Smooth muscle cell (in vitro differentiated cells): ENCODE data around the gene ASIC2. TPM values are rescaled to one million over a fixed set of nuclear protein-coding genes. Genes with fewer than 3 reads are reported as not detected.

Experiments used
- DNase-seq: peaks from one replicate; lab custom pipeline; 2025; ENCODE audit not compliant: unreplicated experiment; lab: John Stamatoyannopoulos, UW
- H2AFZ ChIP-seq: fragments of 200-600 bp; sonication (generic); 2 replicates; pipeline ENCODE4 v1.6.0; 2016; ENCODE audit warnings: antibody characterized with exemption, low read depth, mild to moderate bottlenecking
- H3F3A ChIP-seq: fragments of 200-600 bp; sonication (generic); 2 replicates; pipeline ENCODE4 v1.6.0; 2017; ENCODE audit warnings: antibody characterized with exemption, low read depth
- H3K27ac ChIP-seq: fragments of 200-600 bp; sonication (generic); 2 replicates; pipeline ENCODE4 v1.5.1; 2016; ENCODE audit warnings: low read depth, mild to moderate bottlenecking
- H3K27me3 ChIP-seq: fragments of 200-600 bp; sonication (generic); 2 replicates; pipeline ENCODE4 v1.6.1; 2016; ENCODE audit warnings: low read depth, mild to moderate bottlenecking
- H3K36me3 ChIP-seq: fragments of 200-600 bp; sonication (generic); 2 replicates; pipeline ENCODE4 v1.5.1; 2016; ENCODE audit warnings: low read depth
- H3K4me1 ChIP-seq: fragments of 200-600 bp; sonication (generic); 2 replicates; pipeline ENCODE4 v1.5.1; 2016; ENCODE audit warnings: low read depth
- H3K4me2 ChIP-seq: fragments of 200-600 bp; sonication (generic); 2 replicates; pipeline ENCODE4 v1.6.0; 2016; ENCODE audit warnings: mild to moderate bottlenecking
- H3K4me3 ChIP-seq: fragments of 200-600 bp; sonication (generic); 2 replicates; pipeline ENCODE4 v1.5.1; 2016; ENCODE audit warnings: mild to moderate bottlenecking
- H3K79me2 ChIP-seq: fragments of 200-600 bp; sonication (generic); 2 replicates; pipeline ENCODE4 v1.6.0; 2016; ENCODE audit warnings: low read depth, mild to moderate bottlenecking
- H3K9ac ChIP-seq: fragments of 200-600 bp; sonication (generic); 2 replicates; pipeline ENCODE4 v1.6.0; 2016; ENCODE audit warnings: low read depth
- H3K9me3 ChIP-seq: fragments of 200-600 bp; sonication (generic); replicated peaks from 2 replicates; pipeline ENCODE4 v1.5.1; 2016; ENCODE audit warnings: low read depth
- H4K20me1 ChIP-seq: fragments of 200-600 bp; sonication (generic); 2 replicates; pipeline ENCODE4 v1.6.0; 2016; ENCODE audit warnings: low read depth
- WGBS: methylation state at CpG from one replicate; pipeline ENCODE4 v1.1.7; 2016; ENCODE audit warnings: low lambda C conversion rate; 5-methylcytosine and 5-hydroxymethylcytosine counted together
- polyA plus RNA-seq: library from polyadenylated mRNA; unstranded; fragments of >200 nt; fragmentation: Nextera tagmentation; extraction: Ambion mirVana; gene quantifications from 2 replicates; pipeline ENCODE4 v1.2.1, GENCODE V29; 2016
- total RNA-seq: library from RNA; depleted of rRNA; stranded (reverse); fragments of >200 nt; gene quantifications from 2 replicates; pipeline ENCODE4 v1.2.3, GENCODE V29; 2014
- TF ChIP-seq, protein P1 (sequence below): fragments of 200-600 bp; sonication (generic); IDR thresholded peaks from 2 replicates; pipeline ENCODE4 v1.5.1; 2017; ENCODE audit warnings: borderline replicate concordance, mild to moderate bottlenecking, antibody characterized with exemption; ENCODE audit not compliant: insufficient read depth, poor library complexity, severe bottlenecking

ASIC2 gene
- total and polyA plus RNA-seq, 2 experiments from 2014 or later: 0.18 to 0.23 TPM

DNA sequence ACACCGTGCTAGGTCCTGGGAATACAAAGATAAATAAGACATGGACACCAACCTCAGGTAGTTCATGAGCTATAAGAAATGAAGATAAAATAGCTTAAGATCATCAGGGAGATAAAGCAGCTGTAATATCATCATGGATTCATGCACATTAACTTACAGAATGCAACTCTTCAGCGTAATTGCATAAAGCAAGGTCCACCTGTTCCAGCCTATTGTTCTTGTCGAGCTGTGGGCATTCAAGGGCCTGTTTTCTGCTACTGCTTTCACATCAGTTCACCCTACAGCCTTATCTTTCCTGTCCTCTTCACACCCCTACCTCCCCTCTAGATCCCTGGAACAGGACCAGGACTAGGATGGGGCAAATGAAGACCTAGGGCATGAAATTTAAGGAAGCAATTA is 167.5 kb downstream of the ASIC2 start:
- no peak overlapping the region for H3K4me3 ChIP-seq
- no peaks in the 10 kb centered on the region for H3K4me1 ChIP-seq
- no peak overlapping the region for H2AFZ ChIP-seq

DNA sequence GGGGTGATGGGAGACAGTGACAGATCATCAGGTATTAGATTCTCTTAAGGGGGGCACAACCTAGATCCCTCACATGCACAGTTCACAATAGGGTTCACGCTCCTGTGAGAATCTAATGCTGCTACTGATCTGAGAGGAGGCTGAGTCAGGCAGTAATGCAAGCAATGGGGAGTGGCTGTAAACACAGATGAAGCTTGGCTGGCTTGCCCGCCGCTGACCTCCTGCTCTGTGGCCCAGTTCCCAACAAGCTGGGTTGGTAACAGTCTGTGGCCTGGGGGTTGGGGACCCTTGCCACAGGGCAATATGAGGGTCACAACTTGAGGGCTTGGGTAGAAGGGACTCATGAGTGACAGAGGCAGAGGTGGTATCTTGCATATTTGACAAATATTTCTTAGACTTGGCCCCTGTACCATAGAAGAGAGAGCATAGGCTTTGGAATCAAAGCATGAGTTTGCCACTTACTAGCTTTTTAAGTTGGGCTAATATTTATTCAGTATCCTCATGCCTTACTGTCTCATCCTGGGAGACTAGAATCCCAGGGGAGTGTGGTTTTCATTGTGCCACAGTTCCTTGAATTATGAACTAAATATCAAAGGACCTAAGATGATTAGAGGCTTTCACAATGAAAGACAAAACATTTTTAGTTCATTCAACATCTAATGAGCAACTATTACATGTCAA is 168.1 kb downstream of the ASIC2 start:
- no peaks in the 10 kb centered on the region for H3K36me3 ChIP-seq
- no peak overlapping the region for H3K4me3 ChIP-seq
- no peak overlapping the region for H3K27ac ChIP-seq
- H3K79me2 ChIP-seq: no peaks in the 10 kb centered on the region
- WGBS: 82% methylated on average over 3 of the region's 3 CpGs
- peaks cover 14% of the 10 kb centered on the region for H3K27me3 ChIP-seq
- no peak overlapping the region for H3K4me2 ChIP-seq
- TF ChIP-seq, protein P1, sequence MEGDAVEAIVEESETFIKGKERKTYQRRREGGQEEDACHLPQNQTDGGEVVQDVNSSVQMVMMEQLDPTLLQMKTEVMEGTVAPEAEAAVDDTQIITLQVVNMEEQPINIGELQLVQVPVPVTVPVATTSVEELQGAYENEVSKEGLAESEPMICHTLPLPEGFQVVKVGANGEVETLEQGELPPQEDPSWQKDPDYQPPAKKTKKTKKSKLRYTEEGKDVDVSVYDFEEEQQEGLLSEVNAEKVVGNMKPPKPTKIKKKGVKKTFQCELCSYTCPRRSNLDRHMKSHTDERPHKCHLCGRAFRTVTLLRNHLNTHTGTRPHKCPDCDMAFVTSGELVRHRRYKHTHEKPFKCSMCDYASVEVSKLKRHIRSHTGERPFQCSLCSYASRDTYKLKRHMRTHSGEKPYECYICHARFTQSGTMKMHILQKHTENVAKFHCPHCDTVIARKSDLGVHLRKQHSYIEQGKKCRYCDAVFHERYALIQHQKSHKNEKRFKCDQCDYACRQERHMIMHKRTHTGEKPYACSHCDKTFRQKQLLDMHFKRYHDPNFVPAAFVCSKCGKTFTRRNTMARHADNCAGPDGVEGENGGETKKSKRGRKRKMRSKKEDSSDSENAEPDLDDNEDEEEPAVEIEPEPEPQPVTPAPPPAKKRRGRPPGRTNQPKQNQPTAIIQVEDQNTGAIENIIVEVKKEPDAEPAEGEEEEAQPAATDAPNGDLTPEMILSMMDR: no peak
- no peaks in the 10 kb centered on the region for H3K9me3 ChIP-seq
- no peak overlapping the region for H3K9ac ChIP-seq
- no peak for DNase-seq
- no peaks in the 10 kb centered on the region for H3F3A ChIP-seq
- no peak overlapping the region for H2AFZ ChIP-seq
- H3K4me1 ChIP-seq: no peaks in the 10 kb centered on the region
- H4K20me1 ChIP-seq: no peaks in the 10 kb centered on the region

More for the DNA sequence above, 167.5 kb downstream of the ASIC2 start:
- Histone ChIP-seq H4K20me1 (no peaks in the 10 kb centered on the region), H3K79me2 (no peaks in the 10 kb centered on the region), H3K9ac (no peak overlapping the region), H3K9me3 (no peaks in the 10 kb centered on the region), H3K4me2 (no peak overlapping the region), H3K27ac (no peak overlapping the region), H3K27me3 (peaks cover 14% of the 10 kb centered on the region), H3F3A (no peaks in the 10 kb centered on the region), H3K36me3 (no peaks in the 10 kb centered on the region)
- no peak for DNase-seq
- TF ChIP-seq, protein P1: no peak
- WGBS: 79% methylated on average over 3 of the region's 3 CpGs

DNA sequence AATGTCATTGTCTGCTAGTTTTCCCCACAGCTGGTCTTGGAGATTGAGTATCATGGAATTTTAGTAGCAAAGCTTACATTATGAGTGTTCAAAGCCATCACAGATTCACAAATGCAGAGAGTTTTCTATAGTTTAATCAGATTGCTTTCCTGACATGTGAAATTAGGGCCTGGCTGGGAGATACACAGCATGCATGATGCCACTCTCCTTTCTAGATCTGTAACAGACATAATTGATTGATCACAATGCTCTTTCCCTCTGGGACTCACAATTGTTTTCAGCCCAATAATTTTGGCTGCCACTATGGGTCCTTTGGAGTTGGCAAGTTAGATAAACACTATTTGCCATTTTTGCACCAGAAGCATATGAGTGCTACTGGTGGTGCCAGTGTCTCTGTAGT is 168.9 kb downstream of the ASIC2 start:
- peaks cover 19% of the 10 kb centered on the region for H3K27me3 ChIP-seq

More for the DNA sequence above, 168.9 kb downstream of the ASIC2 start:
- Histone ChIP-seq H3K4me2 (no peak overlapping the region), H2AFZ (no peak overlapping the region), H3K27ac (no peak overlapping the region), H3K36me3 (no peaks in the 10 kb centered on the region), H4K20me1 (no peaks in the 10 kb centered on the region), H3K9me3 (no peaks in the 10 kb centered on the region), H3K4me1 (no peaks in the 10 kb centered on the region), H3K79me2 (no peaks in the 10 kb centered on the region), H3K9ac (no peak overlapping the region), H3F3A (no peaks in the 10 kb centered on the region), H3K4me3 (no peak overlapping the region)
- no peak for DNase-seq
- TF ChIP-seq, protein P1: no peak
